NCI-H1694 treated with DMSO at 0.1 percent for 48 hours (cell line): ENCODE results near the gene FBXW8.

Source experiments
- DNase-seq: peaks from one replicate; lab custom pipeline; 2025; lab: John Stamatoyannopoulos, UW

Gene FBXW8

DNA sequence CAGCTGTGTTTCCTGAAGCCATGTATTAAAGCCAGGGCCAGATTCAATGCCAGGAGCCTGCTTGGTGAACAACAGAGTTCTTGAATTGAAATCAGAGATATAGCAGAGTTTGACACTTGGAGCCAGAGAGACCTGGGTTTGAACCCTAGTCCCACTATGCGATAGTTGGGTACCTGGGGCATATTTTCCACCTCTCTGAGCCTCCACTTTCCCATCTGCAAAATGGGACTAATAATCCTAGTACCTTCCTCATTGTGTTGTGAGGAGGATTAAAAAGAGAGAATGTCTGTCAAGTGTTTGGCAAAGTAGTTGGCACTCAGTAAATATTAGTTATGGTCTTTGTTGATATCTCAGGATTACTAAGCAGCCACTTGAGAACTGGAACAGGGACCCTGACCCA lies 23.5 kb upstream of the FBXW8 start:
- no peak for DNase-seq

DNA sequence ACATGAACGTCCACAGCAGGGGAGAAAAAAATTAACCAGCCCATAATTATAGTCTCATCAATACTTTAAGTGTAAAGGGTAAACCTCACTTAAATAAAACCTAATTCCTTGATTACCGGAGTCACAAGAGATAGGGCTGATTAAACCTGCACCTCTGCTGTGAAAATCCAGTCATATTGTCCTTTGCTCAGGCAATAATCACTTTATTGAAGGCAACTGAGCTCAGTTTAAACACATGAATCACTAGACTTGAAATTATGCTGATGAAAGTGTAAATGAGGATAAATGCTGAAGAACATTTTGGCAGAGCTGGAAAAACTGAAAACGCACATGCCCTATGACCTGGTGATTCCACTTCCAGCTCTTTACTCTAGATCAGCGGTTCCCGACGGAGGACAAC lies 22.9 kb upstream of the FBXW8 start:
- DNase-seq, result no peak

DNA sequence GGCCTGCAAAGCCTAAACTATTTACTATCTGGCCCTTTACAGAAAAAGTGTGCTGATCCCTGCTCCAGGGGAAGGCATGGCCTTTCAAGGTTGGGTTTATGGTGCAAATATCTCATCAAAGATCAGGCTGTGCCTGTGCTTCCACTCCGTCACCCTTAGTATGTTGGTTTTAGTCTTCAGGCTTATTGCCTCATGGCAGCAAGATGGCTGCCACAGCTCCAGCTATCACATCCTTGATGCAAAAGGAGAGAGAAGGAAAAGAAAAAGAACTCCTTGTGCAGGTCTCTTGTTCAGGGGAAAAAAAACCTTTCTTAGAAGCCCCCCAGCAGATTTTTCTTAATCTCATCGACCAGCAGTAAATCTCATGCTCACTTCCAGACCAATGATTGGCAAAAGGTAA lies 20.4 kb upstream of the FBXW8 start:
- no peak for DNase-seq

DNA sequence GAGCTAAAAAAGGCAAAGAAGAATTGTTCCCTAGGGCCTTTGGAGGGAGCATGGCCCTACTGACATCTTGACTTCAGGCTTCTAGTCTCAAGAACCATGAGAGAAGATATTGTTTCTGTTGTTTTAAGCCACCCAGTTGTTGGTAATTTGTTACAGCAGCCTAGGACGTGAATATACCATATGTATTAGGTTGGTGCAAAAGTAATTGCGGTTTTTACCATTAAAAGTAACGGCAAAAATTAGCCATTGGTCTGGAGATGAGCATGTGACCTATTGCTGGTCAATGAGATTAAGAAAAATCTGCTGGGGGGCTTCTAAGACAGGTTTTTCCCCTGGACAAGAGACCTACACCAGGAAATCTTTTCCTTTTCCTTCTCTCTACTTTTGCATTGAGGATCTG lies 19.7 kb upstream of the FBXW8 start:
- DNase-seq, result no peak

DNA sequence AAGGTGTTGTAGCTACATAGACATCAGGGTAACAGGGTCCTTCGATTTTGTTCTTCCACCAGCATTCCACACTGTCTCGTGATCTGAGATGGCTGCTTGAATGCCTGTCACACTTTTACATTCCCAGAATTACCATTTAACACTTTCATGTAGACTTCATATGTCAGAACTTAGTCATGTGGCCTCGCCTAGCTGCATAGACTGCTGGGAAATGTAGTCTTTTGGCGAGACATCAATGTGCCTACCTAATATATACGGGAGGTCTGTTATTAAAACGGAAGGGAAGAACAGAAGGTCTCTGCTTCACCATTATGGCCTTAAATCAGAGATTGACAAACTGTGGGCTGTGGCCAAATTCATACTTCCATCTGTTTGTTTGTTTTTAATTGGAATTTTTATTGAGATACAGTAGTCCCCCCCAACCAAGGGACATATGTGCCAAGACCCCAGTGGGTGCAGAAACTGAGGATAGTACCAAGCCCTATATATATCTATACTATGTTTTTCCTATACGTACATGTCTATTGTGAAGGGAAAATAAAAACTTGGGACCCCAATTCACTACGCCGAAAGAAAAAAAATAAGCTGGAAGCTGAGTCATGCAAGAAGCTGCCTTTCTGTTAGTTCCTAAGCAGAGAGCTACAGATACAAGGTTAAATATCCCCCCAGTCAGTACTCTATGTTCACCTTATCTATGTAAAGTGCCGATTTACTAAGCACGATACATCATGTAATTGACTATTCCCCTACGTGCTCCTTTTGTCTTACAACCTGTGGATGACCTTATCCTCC lies 18.2 kb upstream of the FBXW8 start:
- DNase-seq, result peak; percentile 24

DNA sequence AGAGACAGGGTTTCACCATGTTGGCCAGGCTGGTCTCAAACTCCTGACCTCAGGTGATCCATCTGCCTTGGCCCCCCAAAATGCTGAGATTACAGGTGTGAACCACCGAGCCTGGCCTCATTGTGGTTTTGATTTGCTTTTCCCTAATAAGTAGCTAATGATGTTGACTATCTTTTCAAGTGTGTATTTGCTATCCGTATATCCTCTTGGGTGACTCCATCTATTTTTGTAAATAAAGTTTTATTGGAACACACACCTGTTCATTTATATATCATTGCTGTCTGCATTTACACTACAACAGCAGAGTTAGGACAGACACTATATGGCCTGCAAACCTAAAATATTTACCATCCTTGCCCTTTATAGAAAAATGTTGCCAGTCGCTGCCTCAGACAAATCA lies 15.8 kb upstream of the FBXW8 start:
- no peak for DNase-seq

DNA sequence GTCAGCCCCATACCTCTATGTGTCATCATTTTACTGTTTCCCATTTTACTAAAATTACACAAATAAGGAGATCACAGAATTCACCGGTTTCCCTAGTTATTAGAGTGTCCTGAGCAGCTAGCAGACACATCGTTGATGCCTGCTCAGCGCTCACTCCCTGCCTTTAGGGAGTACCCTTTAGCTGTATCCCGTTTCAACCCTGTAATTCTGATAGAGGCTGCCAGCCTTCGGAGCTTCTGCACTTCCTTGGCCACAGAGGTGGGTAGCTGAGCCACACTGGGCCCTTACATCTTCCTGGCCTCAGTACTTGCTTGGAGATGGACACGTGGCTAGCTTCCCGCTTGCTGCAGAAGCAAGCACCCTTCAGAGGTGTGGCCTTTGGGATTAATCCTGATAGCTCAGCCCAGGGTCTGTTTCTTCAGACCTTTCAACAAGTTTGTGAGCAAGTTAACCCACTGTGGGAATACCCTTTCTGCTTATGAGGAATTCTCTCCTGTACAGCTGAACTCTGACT lies 14.3 kb upstream of the FBXW8 start:
- DNase-seq, result no peak

DNA sequence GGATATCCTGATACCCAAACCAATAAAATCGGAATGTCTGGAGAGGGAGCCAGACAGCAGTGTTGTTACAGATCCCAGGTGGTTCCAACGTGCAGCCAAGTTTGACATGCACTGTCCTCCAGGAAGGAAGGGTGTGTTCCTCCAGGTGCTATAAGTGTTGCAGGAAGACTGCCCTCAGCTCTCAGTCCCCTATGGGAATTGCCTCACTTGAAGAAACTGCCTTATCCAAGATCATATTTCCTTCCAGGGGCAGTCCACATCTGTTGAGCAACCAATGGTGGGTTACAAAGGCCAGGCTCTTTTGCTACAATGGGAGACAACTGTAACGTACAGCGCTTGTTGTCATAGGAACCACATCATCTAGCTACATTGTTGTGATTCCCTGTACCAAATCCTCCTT lies 13.3 kb upstream of the FBXW8 start:
- no peak for DNase-seq

DNA sequence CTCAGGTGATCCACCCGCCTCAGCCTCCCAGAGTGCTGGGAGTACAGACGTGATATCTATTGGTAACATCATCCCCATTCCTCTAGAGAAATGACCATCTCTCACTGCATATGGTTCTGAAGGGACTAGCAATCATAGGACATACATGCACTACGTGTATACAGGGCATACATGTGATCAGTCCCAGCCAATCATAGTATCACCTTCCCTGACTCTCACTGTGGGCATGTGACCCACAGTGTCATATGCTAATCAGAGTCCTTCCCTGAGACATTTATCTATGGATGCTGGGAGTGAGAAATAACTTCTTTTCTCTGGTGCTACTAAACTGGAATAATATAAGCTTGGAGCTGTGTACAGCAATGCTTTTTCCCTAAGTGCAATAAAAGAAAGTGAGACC lies 12.1 kb upstream of the FBXW8 start:
- no peak for DNase-seq

DNA sequence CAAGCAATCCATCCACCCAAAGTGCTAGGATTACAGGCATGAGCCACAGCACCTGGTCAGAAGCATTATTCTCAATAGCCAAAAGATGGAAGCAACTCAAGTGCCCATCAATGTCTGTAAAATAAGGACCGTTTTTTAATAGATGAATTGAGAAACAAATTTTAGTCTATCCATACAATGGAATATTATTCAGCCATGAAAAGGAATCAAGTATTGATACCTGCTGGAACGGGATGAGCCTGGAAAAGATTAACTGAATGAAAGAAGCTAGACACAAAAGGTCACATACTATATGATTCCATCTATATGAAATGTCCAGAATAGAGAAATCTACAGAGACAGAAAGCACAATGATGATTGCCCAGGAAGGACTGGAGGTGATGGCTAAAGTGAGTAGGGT lies 9.1 kb upstream of the FBXW8 start:
- DNase-seq, result no peak

DNA sequence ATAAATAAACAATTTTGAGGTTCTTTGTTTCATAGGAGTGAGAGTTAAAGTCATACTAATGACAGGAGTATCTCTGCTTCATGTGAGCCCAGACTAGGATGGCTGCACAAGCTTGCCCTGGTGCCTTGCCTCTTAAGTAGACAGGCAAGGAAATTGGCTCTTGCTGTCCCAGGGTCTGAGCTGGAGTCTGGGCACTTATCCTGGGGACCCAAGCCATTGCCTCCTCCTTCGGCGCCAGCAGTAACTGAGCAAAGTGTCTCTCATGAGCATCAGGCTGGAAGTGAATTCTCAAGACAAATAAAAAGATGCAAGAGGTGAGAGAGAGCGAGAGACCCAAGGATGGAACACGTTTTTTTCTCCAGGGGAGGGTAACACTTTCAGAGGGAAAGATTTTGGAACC lies 6.9 kb upstream of the FBXW8 start:
- DNase-seq, result no peak

DNA sequence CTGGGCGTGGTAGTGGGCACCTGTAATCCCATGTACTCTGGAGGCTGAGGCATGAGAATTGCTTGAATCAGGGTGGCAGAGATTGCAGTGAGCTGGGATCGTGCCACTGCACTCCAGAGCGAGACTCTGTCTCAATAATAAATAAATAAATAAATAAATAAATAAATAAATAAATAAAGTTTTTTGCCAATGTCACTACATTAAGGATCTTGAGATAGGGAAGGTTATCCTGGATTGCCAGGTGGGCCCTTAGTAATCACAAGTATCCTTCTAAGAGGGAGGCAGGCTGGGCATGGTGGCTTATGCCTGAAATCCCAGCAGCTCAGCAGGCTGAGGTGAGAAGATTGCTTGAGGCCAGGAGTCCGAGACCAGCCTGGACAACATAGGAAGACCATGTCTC lies 4.5 kb upstream of the FBXW8 start:
- no peak for DNase-seq

DNA sequence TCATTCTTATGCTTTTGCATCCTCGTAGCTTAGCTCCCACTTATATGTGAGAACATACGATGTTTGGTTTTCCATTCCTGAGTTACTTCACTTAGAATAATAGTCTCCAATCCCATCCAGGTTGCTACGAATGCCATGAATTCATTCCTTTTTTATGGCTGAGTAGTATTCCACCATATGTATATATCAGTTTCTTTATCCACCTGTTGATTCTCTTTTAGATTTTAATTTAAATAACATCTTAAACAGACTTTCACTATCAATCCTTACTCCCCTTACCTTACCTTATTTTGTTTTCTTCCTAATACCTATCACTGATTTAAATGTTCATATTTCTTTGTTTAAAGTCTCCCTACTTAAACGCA lies 488 bp upstream of the FBXW8 start:
- DNase-seq, result no peak

DNA sequence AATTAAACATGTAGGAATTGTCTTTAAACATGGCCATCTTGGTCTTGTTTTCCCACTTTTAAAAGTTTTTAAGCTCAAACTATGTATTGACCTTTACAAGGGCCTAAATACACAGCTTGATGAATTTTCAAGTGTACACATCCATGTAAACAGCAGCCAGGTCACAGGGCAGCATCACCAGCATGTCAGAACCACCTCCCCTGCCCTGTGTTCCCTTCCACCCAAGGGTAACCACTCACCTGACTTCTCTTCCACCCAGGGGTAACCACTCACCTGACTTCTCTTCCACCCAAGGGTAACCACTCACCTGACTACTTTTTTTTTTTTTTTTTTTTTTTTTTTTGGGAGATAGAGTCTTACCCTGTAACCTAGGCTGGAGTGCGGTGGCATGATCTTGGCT lies 4.6 kb downstream of the FBXW8 start:
- DNase-seq, result no peak

DNA sequence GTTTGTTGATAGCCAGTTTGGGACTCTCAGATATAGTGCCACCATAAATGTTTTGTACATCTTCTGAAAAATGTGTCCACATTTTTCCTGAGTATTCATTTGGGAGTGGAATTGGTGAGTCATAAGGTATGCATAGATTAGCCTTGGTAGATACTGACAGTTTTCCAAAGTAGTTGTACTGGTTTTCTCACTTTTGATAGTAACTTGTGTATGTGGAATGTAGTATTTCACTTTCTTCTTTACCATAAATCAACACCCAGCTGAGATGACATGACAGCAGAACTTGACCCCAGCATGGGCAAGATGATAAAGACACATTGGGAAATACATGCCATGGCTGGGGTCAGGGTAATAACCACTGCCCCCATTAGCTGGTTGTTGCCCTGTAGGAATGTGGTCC lies 5.4 kb downstream of the FBXW8 start:
- DNase-seq, result no peak

DNA sequence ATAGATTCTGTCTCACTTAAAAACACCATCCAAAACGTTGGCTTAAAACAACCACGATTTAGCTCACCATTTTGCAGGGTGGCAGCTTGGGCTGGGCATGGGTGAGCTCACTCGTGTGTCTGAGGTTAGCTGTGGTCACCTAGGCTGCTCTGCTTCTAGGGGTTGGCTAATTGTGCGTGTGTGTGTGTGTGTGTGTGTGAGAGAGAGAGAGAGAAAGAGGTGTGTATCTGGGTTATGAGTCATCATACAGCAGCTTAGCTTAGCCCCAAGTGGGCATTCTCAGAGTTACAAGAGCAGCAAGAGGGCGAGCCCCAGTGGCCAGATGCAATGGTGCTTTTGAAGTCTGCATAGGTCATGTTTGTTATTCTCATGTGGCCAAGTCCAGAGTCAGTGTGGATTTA lies 6.0 kb downstream of the FBXW8 start:
- no peak for DNase-seq

DNA sequence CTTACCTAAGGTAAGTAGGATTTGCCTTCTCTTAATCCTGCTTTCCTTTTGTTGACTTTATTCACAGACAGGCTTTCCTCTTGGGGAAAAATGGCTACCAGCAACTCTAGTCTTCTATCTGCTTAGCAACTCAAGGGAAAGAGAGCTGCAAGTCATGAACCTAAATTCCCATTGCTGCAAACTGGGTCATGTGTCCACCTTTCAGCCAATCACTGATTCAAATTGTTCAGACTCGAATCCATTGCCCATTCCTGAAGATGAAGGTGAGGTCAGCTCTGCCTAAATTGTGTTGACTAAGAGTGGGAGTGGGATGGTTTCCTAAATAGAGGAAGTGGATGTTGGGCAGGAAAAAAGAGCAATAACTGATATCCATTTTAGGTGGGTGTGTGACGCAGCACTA lies 7.7 kb downstream of the FBXW8 start:
- no peak for DNase-seq

DNA sequence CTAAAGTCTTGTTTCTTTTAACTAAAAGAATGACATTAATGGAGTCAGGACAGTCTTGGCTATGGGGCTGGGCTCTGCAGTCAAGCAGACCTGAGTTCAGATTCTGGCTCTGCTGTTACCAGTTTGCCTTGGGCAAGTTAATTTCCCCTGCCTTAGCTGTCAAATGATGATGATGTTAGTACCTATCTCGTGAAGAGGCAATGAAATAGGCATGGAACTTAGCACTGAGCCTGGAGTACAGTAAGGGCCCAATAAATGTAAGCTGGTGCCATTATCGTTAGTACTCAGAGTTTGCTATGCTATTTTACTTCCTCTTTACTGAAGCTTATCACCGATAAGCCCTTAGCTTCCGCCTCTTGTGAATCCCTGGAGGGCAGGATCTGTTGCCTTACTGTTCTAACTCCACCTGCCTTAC lies 8.5 kb downstream of the FBXW8 start:
- no peak for DNase-seq

DNA sequence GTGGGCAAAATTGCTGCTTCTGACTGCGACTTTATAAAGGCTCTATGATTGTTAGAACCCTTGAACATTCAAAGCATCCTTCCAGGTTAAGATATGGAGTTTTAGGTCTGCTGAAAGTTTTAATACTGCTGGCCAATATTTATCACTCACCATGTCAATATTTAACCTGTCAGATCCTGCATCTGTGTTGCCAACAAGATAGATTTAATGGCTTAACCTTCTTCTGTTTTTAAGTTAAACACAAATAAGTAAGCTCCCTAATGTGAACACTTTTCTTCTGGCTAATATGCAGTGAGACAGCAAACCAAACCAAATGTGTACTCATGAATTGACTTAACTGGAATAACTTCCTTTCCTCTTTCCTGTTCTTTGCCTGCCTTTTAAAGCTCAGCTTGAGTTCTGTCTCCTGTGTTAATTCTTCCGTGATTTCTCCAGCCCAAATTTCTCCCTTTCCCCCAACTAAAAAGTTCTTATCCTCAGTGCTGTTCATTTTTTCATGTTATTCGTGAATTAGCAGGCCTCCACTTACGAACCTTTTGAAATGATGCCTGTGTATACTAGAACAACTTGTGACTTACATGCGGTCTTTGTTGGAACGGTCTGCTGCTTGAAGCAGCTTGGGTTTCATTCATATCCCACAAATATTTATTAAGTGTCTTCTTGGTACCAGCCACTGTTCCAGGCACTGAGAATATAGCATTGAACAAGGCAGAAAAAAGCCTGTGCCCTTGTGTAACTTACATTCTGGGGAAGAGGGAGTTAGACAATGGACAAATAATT lies 9.1 kb downstream of the FBXW8 start:
- no peak for DNase-seq

DNA sequence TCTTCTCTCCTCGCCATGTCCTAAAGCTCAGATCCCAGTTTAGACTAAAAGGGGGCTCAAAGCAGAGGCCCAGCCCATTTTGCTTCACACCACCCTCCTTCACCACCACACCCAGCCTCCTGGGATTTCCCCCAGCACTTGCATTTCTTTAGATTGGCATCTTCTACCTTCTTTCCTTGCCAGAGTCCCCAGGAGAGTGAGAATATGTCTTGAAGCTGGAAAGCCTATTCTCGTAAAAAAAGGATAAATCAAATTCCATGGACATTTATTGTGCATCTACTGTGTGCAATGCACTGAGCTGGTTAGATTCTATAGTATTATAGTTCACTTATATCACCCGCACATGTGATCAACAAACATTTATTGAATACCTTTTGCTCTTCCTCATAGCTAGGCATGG lies 10.2 kb downstream of the FBXW8 start:
- no peak for DNase-seq

DNA sequence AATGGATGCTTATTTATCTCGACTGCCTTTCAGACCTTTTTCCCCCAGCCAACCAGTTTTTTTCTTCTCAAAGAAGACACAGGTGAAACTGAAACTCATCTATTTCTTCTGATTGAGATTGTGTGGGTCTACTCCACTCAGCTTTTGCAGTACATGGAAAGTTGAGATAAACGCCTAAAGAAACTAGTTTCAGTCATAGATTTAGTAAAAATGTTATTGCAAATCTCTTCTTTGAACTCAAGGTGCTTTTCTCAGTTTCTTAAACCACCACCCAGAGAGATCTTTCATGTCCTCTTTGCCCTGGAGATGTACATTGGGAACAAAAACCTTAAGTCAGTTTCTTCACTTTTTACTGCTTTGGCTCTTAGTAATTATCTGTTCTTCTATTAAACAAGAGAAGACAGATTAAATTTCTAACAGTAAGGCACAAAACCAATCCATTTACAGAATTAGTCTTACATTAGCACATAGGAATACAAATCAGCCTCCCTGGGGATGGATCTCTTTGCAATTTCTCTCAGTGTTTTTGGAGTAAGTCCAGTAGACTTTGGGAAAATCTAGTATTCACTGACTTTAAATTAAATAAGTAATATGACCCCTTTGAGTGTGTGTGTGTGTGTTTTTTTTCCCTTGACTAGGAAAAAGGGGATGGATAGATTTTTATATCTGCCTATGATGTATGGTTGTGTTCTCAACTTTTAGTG lies 11.6 kb downstream of the FBXW8 start:
- no peak for DNase-seq

DNA sequence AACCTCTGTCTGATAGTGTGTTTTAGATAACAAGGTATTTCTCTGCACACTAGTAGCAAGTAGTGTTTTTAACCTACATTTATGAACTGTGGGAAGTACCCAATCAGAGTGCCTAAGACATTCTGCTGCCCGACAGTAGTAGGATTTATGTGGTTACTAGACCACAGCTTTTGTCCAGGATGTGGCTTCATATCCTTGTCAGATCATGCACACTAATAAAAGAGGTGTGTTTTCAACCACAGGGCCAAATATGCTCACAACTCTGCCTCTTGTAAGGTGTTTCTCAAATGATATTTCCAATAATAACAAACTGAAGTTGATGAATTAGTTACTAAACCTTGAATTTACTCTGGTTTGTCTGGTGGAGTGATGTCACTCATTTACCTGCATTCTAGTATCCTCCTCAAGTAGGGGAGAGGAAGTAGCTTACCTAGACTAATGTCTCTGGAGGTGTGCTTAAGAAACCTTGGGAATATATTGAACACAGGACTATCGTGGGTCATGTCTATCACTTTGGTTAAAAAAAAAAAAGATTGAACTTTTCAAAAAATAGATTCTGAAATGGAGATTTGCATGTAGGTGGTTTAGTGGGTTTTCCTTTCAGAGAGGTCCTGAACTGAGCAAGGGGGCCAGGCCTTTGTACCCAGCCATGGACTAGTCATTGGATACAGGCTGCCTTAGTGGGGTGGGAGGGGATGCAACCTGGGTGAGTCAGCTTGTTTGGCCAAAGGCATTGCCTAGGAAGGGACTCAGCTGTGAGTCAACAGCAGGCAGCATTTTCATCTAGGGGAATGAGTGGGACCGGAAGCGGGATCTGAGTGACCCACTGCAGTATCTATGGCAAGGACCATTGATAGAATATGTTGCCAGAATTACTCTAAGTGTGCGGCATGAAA lies 14.1 kb downstream of the FBXW8 start:
- DNase-seq, result no peak
